HTR-8/SVneo (cell line): Measurements from ENCODE around the gene FBLN1.
"Not testable (repeated sequence)": the region's sequence is repeated elsewhere in the genome, so short reads cannot be mapped to it uniquely, and the experiment has no call there.

Experiments used
- DNase-seq: peaks from one replicate; pipeline ENCODE4 v3.0.0; 2011; ENCODE audit warnings: low spot score, mixed read lengths; ENCODE audit not compliant: insufficient read length
- FAIRE-seq: peaks from 2 replicates; lab custom pipeline; 2011; peaks lifted over from hg19 to GRCh38; lab: Jason Lieb, UNC

FBLN1 gene

DNA sequence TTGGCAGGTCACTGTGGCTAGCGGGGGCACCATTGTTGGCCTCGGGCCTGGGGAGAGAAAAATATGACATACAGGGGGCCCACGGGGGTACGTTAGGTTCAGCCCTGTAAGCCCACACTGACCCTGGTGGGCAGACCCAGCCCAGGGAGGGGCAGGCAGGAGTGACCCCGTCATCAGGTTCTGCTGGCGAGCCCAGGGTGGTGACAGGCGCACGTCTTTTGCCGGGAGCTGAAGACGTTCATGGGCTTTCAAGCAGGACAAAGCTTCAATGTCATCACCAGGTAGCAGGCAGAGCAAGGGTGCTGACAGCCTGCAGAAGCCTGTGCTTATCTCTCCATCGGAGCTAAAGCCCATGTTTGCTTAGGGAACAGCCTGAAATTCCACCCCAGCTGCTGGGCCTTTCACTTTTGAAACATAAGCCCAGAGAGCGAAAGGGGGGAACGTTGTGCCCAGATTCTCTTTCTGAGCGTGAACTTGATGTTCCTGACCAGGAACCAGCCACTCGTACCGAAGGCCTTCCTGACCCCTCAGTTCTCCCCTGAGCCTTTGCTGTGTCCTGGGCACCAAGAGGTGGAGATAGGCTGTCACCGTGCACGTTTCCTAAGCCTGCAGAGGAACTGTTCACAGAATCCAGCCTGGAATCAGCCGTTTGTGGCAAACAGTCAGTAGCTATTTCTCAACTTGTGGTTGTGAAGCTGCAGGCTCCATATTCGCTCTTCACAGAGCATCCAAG is 94.9 kb downstream of the FBLN1 start:
- no peak for FAIRE-seq
- DNase-seq, result no peak

DNA sequence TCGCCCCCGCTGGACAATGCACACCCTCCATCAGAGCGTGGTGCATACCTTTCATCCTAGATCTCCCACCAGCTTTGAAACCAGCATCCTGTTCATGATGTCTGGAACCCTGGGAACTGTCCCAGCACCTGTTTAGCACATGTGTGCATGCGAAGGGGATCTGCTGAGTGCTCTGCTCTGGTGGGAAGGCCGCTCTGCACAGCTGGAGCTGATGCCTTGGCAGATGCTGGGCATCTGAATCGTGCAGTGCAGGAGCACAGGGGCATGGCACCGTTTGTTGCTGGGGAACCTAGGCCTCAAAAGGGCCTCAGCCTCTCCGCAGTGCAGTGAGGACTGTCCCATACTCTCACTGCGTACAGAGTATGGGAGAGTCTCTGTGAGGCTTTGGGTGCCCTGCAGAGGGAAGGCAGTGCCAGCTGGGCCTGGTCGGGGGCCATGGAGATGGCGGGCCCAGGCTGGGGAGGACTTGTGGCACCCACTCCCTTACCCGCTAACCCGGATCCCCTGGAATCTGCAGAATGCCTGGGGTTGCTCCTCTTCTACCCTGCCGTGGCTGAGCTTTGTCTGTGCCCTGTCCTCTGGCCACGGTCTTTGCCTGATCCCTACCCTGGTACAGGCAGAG is 96.0 kb downstream of the FBLN1 start:
- FAIRE-seq, result no peak
- DNase-seq, result no peak

DNA sequence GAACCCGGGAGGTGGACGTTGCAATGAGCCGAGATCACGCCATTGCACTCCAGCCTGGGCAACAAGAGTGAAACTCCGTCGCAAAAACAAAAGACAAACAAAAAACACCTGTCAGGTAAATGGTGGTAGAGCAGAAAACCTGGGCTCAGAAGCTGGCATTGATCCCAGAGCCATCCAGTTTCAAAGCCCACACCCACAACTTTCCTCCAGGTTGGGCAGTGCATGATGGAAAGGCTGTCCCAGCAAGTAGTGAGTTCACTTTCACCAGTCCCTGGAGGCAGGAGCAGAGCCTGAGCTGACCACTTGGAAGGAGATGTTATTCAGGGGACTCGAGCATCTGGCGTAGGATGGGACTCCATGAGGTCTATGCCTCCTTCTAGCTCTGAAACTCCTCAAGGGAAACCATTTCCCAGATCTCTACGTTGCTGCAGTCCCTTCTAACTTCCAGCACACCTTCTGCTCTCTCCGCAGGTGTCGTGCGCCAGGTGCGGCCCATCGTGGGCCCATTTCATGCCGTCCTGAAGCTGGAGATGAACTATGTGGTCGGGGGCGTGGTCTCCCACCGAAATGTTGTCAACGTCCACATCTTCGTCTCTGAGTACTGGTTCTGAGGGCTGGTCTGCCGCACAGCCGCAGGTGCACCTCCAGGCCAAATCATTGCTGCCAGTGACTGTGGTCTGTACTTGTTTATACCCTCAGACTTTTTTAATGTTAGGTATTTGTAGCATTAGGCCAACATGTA is 97.3 kb downstream of the FBLN1 start:
- DNase-seq (no peak), FAIRE-seq (no peak)

DNA sequence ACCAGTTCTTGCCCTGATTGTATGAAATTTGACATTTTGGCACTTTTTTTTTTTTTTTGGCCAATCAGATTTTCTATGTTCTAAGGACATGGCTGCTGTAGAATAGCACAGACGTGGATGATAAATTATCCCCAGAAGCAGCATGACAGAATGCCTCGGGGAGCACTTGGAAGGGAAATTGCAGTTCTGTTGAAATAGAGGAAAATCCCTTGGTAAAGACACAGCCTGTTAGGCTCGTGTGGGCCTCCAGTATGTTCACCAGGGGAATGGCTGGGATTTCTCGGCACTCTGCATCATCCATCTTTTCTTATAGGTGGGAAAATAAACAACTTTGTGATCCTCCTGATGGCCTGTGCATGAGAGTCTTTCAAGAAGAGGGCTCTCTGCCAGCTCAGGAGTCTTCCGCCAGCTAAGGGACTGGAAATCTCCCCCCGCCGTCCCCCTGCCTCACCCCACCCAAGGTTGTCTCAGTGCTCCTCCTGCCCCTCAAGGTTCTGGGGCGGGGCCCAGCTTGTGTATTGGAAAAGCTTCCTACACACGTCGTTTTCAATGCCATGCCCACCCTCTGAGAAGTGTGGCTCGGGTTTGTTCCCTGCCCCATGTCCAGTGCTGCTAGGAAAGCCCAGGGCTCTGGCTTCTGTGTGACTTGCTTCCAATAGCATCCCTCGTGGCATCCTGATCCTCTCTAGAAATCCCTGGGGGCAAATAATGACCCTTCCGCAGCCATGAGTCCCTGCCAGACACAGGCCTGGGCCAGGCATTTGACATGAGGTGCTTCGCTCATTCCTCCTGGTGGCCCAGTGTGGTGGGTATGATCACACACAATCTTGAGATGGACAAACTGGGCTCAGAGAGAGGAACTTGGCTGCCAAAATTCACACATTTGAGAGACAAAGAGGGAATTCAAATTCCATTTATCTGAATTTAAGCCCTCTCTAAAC is 98.4 kb downstream of the FBLN1 start:
- no peak for FAIRE-seq
- DNase-seq, result no peak

GRCh38 chr22:45602004-45602733 is 99.5 kb downstream of the FBLN1 start:
- DNase-seq (peak; percentile 18), FAIRE-seq (no peak)

- FAIRE-seq, result no peak
- DNase-seq, result peak; percentile 51
Measured at GRCh38 chr22:45602824-45603595, 100.3 kb downstream of the FBLN1 start.

- DNase-seq (no peak), FAIRE-seq (no peak)
Measured at GRCh38 chr22:45603619-45604018, 100.9 kb downstream of the FBLN1 start.

- not testable (repeated sequence) for DNase-seq, FAIRE-seq
Measured at GRCh38 chr22:45608045-45608444, 105.4 kb downstream of the FBLN1 start.

DNA sequence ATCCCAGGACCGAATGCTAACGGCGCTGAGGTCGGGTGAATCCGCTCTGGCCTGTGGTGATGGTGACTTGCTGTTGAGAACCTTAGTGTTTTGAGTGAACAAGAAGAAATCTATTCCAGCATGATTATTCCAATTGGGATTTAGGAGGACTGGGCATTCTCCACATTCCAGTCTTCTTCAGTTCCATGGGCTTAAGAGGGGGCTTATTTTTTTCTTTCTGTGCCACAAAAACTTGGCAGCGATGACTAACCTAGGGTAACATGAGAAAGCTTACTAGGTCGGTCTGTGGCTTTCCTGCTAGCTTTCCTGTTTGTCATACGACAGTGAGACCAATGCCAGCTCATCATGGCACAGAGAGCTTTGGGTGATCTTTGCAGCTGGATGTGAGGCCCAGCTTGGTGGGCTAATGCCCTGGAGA is 106.1 kb downstream of the FBLN1 start:
- DNase-seq, result peak; percentile 68
- FAIRE-seq, result peak; percentile 28

- FAIRE-seq (peak; percentile 87), DNase-seq (peak; percentile 62)
Measured at GRCh38 chr22:45612451-45612901, 109.8 kb downstream of the FBLN1 start.

- DNase-seq, result no peak
- FAIRE-seq, result no peak
Measured at GRCh38 chr22:45612940-45613339, 110.3 kb downstream of the FBLN1 start.

DNA sequence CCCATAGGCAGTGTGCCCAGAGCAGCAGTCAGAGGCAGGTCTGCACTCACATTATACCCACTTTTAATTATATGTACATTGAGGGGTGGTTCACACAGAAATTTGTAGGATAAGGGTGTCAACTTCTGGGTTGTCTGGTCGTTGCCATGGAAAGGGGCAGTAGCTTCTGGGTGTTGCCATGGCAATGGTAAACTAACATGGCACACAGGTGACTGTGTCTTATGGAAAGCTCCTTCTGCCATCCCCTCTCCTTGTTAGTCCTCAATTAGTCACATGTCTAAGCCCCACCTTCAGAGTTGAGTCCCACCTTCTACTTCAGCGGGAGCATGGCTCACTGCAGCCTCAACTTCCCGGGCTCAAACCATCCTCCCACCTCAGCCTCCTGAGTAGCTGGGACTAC is 112.7 kb downstream of the FBLN1 start:
- FAIRE-seq (no peak), DNase-seq (no peak)

- FAIRE-seq (no peak), DNase-seq (no peak)
Measured at GRCh38 chr22:45616432-45616831, 113.7 kb downstream of the FBLN1 start.

DNA sequence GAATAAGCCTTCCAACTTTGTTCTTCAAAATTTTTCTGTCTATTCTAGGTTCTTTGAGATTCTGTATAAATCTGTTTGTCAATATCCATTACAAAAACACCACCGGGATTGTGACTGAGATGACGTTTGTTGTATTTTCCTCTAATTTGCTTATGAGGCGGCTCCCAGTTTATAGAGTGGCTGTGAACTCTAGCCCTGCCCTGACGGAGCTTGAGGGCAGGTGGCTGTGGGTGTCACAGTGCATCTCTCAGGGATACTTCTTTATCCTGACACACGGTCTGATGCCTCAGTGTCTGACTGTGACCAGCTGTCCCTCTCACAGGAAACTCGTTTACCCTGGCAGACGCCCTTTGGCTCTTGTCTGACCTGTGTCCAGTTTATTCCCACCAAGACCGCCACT is 115.3 kb downstream of the FBLN1 start:
- no peak for DNase-seq
- peak; percentile 33 for FAIRE-seq

- no peak for DNase-seq
- no peak for FAIRE-seq
Measured at GRCh38 chr22:45620706-45621105, 118.0 kb downstream of the FBLN1 start.

- DNase-seq, result no peak
- no peak for FAIRE-seq
Measured at GRCh38 chr22:45621836-45622600, 119.3 kb downstream of the FBLN1 start.

GRCh38 chr22:45623464-45624145 is 120.9 kb downstream of the FBLN1 start:
- DNase-seq, FAIRE-seq: not testable (repeated sequence)
